ENCODE data around the gene EFNB3. TPM values are rescaled to one million over a fixed set of nuclear protein-coding genes. Genes with fewer than 3 reads are reported as not detected.

The EFNB3 gene
- total and polyA plus RNA-seq, 2 of the 8 experiments (the other 6 are each of a cell fraction or from before 2014, with no cell fraction given) = 15.0 to 27.3 TPM

DNA sequence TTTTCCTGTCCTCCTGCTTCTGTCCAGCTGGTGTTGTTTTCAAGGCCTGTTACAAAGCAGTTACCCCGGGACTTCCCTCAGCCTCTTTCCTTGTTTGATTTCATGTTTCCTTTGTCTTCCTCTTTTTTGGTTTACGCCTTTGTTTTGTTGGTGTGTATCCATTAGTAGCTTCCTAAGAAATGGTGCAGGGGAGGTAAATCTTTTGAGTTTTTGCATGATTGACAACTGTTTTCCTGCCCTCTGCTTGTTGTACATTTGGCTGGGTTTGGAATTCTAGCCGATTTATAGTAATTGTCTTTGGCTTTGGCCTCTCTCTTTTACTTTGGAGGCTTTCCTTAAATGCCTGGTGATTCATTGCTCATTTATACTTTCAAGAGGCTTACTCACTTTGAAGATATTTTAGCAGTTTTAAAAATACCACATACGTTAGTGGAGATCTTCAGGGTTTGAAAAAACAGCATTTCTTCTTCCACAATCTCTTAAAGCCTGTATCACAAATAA is 45.4 kb downstream of the EFNB3 start:
- H3K23ac ChIP-seq (ENCODE audit: insufficient read length) = no peak overlapping the region
- H3K18ac ChIP-seq (ENCODE audit: extremely low read depth, low read length) = no peak overlapping the region
- H3K79me1 ChIP-seq (ENCODE audit: low read depth, low read length) = no peaks in the 10 kb centered on the region
- 90% methylated on average over 4 of the region's 4 CpGs; no CpG with 5 or more reads in 1 of the 2 experiments for WGBS, 2 experiments (ENCODE audit: extremely low coverage in 1 of 2, insufficient coverage in 1 of 2, insufficient read length in 1 of 2, insufficient replicate concordance in 2 of 2, low coverage in 1 of 2, low lambda C conversion rate in 2 of 2, missing lambda C conversion rate in 1 of 2)
- H3K27ac ChIP-seq (ENCODE audit: low read depth, low read length) = no peak overlapping the region
- H3K79me2 ChIP-seq (ENCODE audit: control insufficient read depth in 1 of 2, insufficient read depth in 2 of 2, low read length in 2 of 2) = no peaks in the 10 kb centered on the region
- DNase-seq (ENCODE audit: low read depth in 1 of 2, low spot score in 2 of 2) (no peak), FAIRE-seq (no peak)
- no peak overlapping the region for H3K14ac ChIP-seq (ENCODE audit: insufficient read length)
- H4K8ac ChIP-seq (ENCODE audit: extremely low read depth, insufficient read depth, low read length) = no peak overlapping the region
- no peak overlapping the region for H3K4me2 ChIP-seq (ENCODE audit: insufficient read depth in 1 of 2, low read depth in 2 of 2, low read length in 2 of 2)
- H3K4me1 ChIP-seq (replicated peaks in 1 of 4; ENCODE audit: control insufficient read depth in 3 of 4, insufficient read depth in 4 of 4, low read length in 3 of 4) = no peaks in the 10 kb centered on the region; a peak in 1 of 7 replicates
- no peaks in the 10 kb centered on the region for H3K9me3 ChIP-seq (ENCODE audit: insufficient read depth in 2 of 2, low read depth in 1 of 2, low read length in 1 of 2)
- H3K4ac ChIP-seq (replicated peaks; ENCODE audit: insufficient read length, low read depth, low read length) = no peak overlapping the region
- no peak overlapping the region for H2BK5ac ChIP-seq (ENCODE audit: low read depth, low read length)
- H3K36me3 ChIP-seq (ENCODE audit: control insufficient read depth in 2 of 4, insufficient read depth in 4 of 4, low read length in 3 of 4) = no peaks in the 10 kb centered on the region
- no peak overlapping the region for H2BK12ac ChIP-seq (ENCODE audit: low read depth, low read length)
- H2AFZ ChIP-seq (ENCODE audit: low read length) = no peak overlapping the region
- H3K27me3 ChIP-seq (replicated peaks in 1 of 4; ENCODE audit: control insufficient read depth in 3 of 4, extremely low read depth in 1 of 4, insufficient read depth in 3 of 4, low read length in 3 of 4) = no peaks in the 10 kb centered on the region; a peak in 1 of 7 replicates
- no peak overlapping the region for H2BK15ac ChIP-seq (ENCODE audit: low read length)
- CTCF ChIA-PET (ENCODE audit: partially characterized antibody) = interaction anchor here (0.6 kb wide), 1 partner anchor 37 kb away, joined by 3 read pairs; no protein-coding TSS in a partner anchor
- no peak overlapping the region for H2BK20ac ChIP-seq (ENCODE audit: low read length)
- H3K56ac ChIP-seq (replicated peaks; ENCODE audit: insufficient read length, low read depth, low read length) = no peak overlapping the region
- no peak overlapping the region for H4K91ac ChIP-seq (replicated peaks; ENCODE audit: insufficient read length, low read length)
- H3K9ac ChIP-seq (replicated peaks in 1 of 4; ENCODE audit: extremely low read depth in 1 of 4, low read depth in 3 of 4, low read length in 3 of 4) = no peak overlapping the region
- H4K20me1 ChIP-seq (replicated peaks in 1 of 2; ENCODE audit: control insufficient read depth in 1 of 2, insufficient read depth in 2 of 2, low read length in 2 of 2) = no peaks in the 10 kb centered on the region
- no peak overlapping the region for H4K5ac ChIP-seq (ENCODE audit: insufficient read length, low read depth, low read length)
- POLR2A ChIA-PET (ENCODE audit: partially characterized antibody) = no interaction called here
- H2AK5ac ChIP-seq (ENCODE audit: low read depth, low read length) = no peak overlapping the region
- H2BK120ac ChIP-seq (replicated peaks; ENCODE audit: low read depth, low read length) = no peak overlapping the region
- H3K4me3 ChIP-seq (ENCODE audit: extremely low read depth in 1 of 4, insufficient read depth in 2 of 4, low read depth in 3 of 4, low read length in 4 of 4) = no peak overlapping the region
- no peaks in the 10 kb centered on the region; the same call in 1 of the 2 replicates for H3K23me2 ChIP-seq (ENCODE audit: low read depth, low read length)
- TF ChIP-seq SP2 (IDR thresholded peaks at IDR 0.05; ENCODE audit: low read length) = no peak
- TF ChIP-seq FOSL1 (IDR thresholded peaks at IDR 0.05; ENCODE audit: insufficient read depth, low read depth, low read length) = no peak
- TF ChIP-seq EZH2 (IDR thresholded peaks at IDR 0.05; ENCODE audit: low read depth, low read length, severe bottlenecking) = no peak
- TF ChIP-seq CHD2 (IDR thresholded peaks at IDR 0.05; ENCODE audit: low read length) = no peak
- TF ChIP-seq TAF7 (optimal IDR thresholded peaks at IDR 0.05; ENCODE audit: borderline replicate concordance, low read depth, low read length) = no peak
- TF ChIP-seq, protein P1, sequence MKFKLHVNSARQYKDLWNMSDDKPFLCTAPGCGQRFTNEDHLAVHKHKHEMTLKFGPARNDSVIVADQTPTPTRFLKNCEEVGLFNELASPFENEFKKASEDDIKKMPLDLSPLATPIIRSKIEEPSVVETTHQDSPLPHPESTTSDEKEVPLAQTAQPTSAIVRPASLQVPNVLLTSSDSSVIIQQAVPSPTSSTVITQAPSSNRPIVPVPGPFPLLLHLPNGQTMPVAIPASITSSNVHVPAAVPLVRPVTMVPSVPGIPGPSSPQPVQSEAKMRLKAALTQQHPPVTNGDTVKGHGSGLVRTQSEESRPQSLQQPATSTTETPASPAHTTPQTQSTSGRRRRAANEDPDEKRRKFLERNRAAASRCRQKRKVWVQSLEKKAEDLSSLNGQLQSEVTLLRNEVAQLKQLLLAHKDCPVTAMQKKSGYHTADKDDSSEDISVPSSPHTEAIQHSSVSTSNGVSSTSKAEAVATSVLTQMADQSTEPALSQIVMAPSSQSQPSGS (IDR thresholded peaks at IDR 0.05; ENCODE audit: low read length) = no peak
- no peak for TF ChIP-seq CREB1 (IDR thresholded peaks at IDR 0.05)
- TF ChIP-seq SIX5 (IDR thresholded peaks at IDR 0.05; ENCODE audit: low read depth, low read length) = no peak
- TF ChIP-seq POLR2A (IDR thresholded peaks at IDR 0.05; ENCODE audit: control extremely low read depth in 1 of 2, low read depth in 2 of 2, low read length in 2 of 2) = no peak
- no peak for TF ChIP-seq TEAD4 (IDR thresholded peaks at IDR 0.05; ENCODE audit: low read depth, low read length)
- no peak for TF ChIP-seq SRF (IDR thresholded peaks at IDR 0.05; ENCODE audit: low read depth, low read length)
- no peak for TF ChIP-seq POLR2AphosphoS5 (IDR thresholded peaks at IDR 0.05; ENCODE audit: low read depth, low read length)
- TF ChIP-seq SIN3A (conservative IDR thresholded peaks at IDR 0.05 in 1 of 2, IDR thresholded peaks at IDR 0.05 in 1 of 2; ENCODE audit: low read depth in 1 of 2, low read length in 2 of 2) = no peak

Data from H1 (cell line).